A549 (cell line): ENCODE data around the gene ZC3H12C. TPM values are rescaled to one million over a fixed set of nuclear protein-coding genes. Genes with fewer than 3 reads are reported as not detected.

Experiments
- ATAC-seq, 2 experiments: fragments of 200-7000 bp in 1 of 2; fragments of >200 bp in 1 of 2; cut with Nextera tagmentation in 1 of 2; cut with Tn5 transposase in 1 of 2; 3 replicates each; pipeline versions ENCODE4 v1.8.0 to v1.9.1; 2018 to 2020; ENCODE audit warnings: mild to moderate bottlenecking in 1 of 2, moderate library complexity in 1 of 2
- CTCF ChIA-PET: fragments of 300-600 bp; sonication (Branson Sonifier 250); formaldehyde crosslinking; extraction: SDS; loops from one replicate; lab custom pipeline; 2021; ENCODE audit warnings: antibody characterized with exemption, inconsistent platforms; lab: Yijun Ruan, JAX
- POLR2A ChIA-PET: fragments of 350-600 bp; formaldehyde crosslinking; extraction: SDS; loops from one replicate; lab custom pipeline; 2021; ENCODE audit warnings: antibody characterized with exemption, inconsistent platforms; lab: Yijun Ruan, JAX
- DNase-seq, 2 experiments: peaks; one replicate each; pipeline versions ENCODE4 v3.0.0 to v3.0.0-alpha.2; 2011 to 2016; ENCODE audit warnings: low read depth in 1 of 2, low spot score in 1 of 2
- FAIRE-seq: peaks from 2 replicates; lab custom pipeline; 2011; peaks lifted over from hg19 to GRCh38; lab: Jason Lieb, UNC
- H3K27ac ChIP-seq, 2 experiments: fragments of >200 bp; sonication (Bioruptor Twin); formaldehyde crosslinking; 3 replicates each; pipeline ENCODE4 v1.5.1; 2016 to 2017
- H3K4me1 ChIP-seq: fragments of >200 bp; sonication (Bioruptor Twin); formaldehyde crosslinking; 3 replicates; pipeline ENCODE4 v1.6.1; 2016
- H3K4me2 ChIP-seq: fragments of >200 bp; sonication (Bioruptor Twin); formaldehyde crosslinking; 3 replicates; pipeline ENCODE4 v1.6.1; 2016
- H3K4me3 ChIP-seq: fragments of >200 bp; sonication (Bioruptor Twin); formaldehyde crosslinking; 3 replicates; pipeline ENCODE4 v1.5.1; 2016
- H3K9me3 ChIP-seq: fragments of >200 bp; sonication (Bioruptor Twin); formaldehyde crosslinking; 3 replicates; pipeline ENCODE4 v1.6.1; 2016
- CBX8 ChIP-seq: fragments of 200-600 bp; sonication (generic); IDR thresholded peaks from 2 replicates; pipeline ENCODE4 v1.6.1; 2016
- CHD4 ChIP-seq: fragments of 200-600 bp; sonication (generic); IDR thresholded peaks from 2 replicates; pipeline ENCODE4 v1.6.1; 2016; ENCODE audit warnings: antibody characterized with exemption, mild to moderate bottlenecking, borderline replicate concordance
- ELK1 ChIP-seq: fragments of 150-350 bp; IDR thresholded peaks from 2 replicates; pipeline ENCODE4 v1.6.1; 2014; ENCODE audit warnings: low read depth, mild to moderate bottlenecking, low read length
- FOXS1 ChIP-seq: fragments of 250-450 bp; sonication (Bioruptor Pico); IDR thresholded peaks from 2 replicates; pipeline ENCODE4 v1.5.0; 2020; ENCODE audit warnings: mild to moderate bottlenecking, moderate library complexity
- JUNB ChIP-seq: fragments of >200 bp; sonication (Bioruptor Twin); formaldehyde crosslinking; IDR thresholded peaks from 2 replicates; pipeline ENCODE4 v1.6.1; 2016
- NFE2L2 ChIP-seq: fragments of 150-350 bp; conservative IDR thresholded peaks from 2 replicates; pipeline ENCODE4 v1.6.1; 2014; ENCODE audit warnings: low read length
- NPAS2 ChIP-seq: fragments of 250-450 bp; sonication (Bioruptor Pico); IDR thresholded peaks from 2 replicates; pipeline ENCODE4 v1.8.0; 2022; ENCODE audit warnings: mild to moderate bottlenecking, moderate library complexity, borderline replicate concordance
- PHF8 ChIP-seq: fragments of 200-600 bp; sonication (generic); IDR thresholded peaks from 2 replicates; pipeline ENCODE4 v1.6.1; 2016; ENCODE audit warnings: low read depth, mild to moderate bottlenecking, antibody characterized with exemption, moderate library complexity, borderline replicate concordance
- RAD21 ChIP-seq, 2 experiments: fragments of >200 bp in 1 of 2; sonication (Bioruptor Twin) in 1 of 2; formaldehyde crosslinking in 1 of 2; IDR thresholded peaks in 1 of 2; conservative IDR thresholded peaks in 1 of 2; 2 replicates in 1 of 2; 3 replicates in 1 of 2; pipeline ENCODE4 v1.6.1; 2012 to 2018; ENCODE audit warnings: inconsistent platforms in 1 of 2
- RARB ChIP-seq: fragments of 250-450 bp; sonication (Bioruptor Pico); IDR thresholded peaks from 2 replicates; pipeline ENCODE4 v1.8.0; 2021; ENCODE audit warnings: mild to moderate bottlenecking, moderate library complexity
- RCOR1 ChIP-seq: fragments of 150-350 bp; IDR thresholded peaks from 2 replicates; pipeline ENCODE4 v1.6.1; 2014; ENCODE audit warnings: antibody characterized with exemption, low read length, low read depth
- SREBF2 ChIP-seq: fragments of 450-650 bp; IDR thresholded peaks from 2 replicates; pipeline ENCODE4 v1.6.1; 2014; ENCODE audit warnings: mild to moderate bottlenecking, moderate library complexity
- TFCP2L1 ChIP-seq: fragments of 250-450 bp; sonication (Bioruptor Pico); IDR thresholded peaks from 2 replicates; pipeline ENCODE4 v1.5.0; 2021; ENCODE audit warnings: mild to moderate bottlenecking
- WGBS: methylation state at CpG from one replicate; pipeline ENCODE4 v1.1.6; 2017; ENCODE audit errors: missing lambda C conversion rate; 5-methylcytosine and 5-hydroxymethylcytosine counted together
- polyA plus RNA-seq, 4 experiments: library from polyadenylated mRNA; depleted of rRNA in 3 of 4; stranded (reverse); fragments of >200 nt; fragmentation: RNase III in 1 of 4; extraction: RNeasy Plus Mini Kit Qiagen cat#74134 plus additional on column Dnase treatment in 1 of 4; gene quantifications; 2 replicates in 3 of 4; 3 replicates in 1 of 4; pipeline ENCODE4 v1.2.3, GENCODE V29; 2011 to 2017
- TF ChIP-seq, protein P1 (sequence below): fragments of >200 bp; sonication (Bioruptor Twin); formaldehyde crosslinking; IDR thresholded peaks from 2 replicates; pipeline ENCODE4 v1.6.1; 2016
- TF ChIP-seq, protein P2 (sequence below): fragments of 250-450 bp; sonication (Bioruptor Pico); IDR thresholded peaks from 2 replicates; pipeline ENCODE4 v1.5.0; 2021; ENCODE audit warnings: mild to moderate bottlenecking, moderate library complexity, borderline replicate concordance
- TF ChIP-seq, protein P3 (sequence below): IDR thresholded peaks from 2 replicates; pipeline ENCODE4 v1.6.1; 2012

ZC3H12C gene
- polyA plus RNA-seq, 2 of the 4 experiments (the other 2 are of a cell fraction) = 3.1 to 12.4 TPM

DNA sequence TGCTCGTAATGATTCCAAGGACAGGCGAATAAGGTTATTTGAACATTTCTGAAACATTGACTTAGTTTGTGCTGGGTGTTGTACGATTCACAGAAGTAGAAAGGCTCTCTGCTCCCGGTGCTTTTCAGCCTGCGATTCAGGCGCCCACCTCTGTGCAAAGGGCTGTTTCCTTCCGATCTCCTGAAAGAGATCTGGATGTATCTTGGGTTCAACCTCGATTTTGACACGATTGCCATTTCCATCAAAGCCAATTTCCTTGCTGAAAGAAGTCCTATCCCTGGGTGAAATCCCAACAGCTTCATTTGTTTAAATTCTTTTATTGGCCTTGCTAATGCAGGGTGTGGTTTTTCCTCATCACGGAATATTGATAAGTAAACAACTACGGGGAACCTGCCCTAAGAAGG, 1.1 kb upstream of the ZC3H12C start:
- WGBS = 20% methylated on average over 11 of the region's 11 CpGs
- DNase-seq (no peak), FAIRE-seq (no peak), ATAC-seq (peak in 1 of 2 experiments; percentile 15; a peak in 3 of 6 replicates)
- POLR2A ChIA-PET = interaction anchor here (0.6 to 1.9 kb wide), 13 partner anchors 13 to 1301 kb away, joined by 3 to 7 read pairs (median 4); no protein-coding TSS in a partner anchor
- CTCF ChIA-PET = interaction anchor here (0.9 to 3.1 kb wide), 8 partner anchors 15 to 341 kb away, joined by 3 to 12 read pairs (median 4); no protein-coding TSS in a partner anchor
- TF ChIP-seq FOXS1 (CRISPR knock-in tag) (no peak), CBX8 (no peak), ELK1 (no peak), JUNB (no peak), NFE2L2 (no peak), NPAS2 (CRISPR knock-in tag) (no peak), RAD21 (conservative IDR thresholded peaks at IDR 0.05 in 1 of 2, IDR thresholded peaks at IDR 0.05 in 1 of 2) (no peak), TFCP2L1 (CRISPR knock-in tag) (no peak), CHD4 (no peak), RCOR1 (no peak), RARB (CRISPR knock-in tag) (no peak), SREBF2 (no peak)
- TF ChIP-seq, protein P1, sequence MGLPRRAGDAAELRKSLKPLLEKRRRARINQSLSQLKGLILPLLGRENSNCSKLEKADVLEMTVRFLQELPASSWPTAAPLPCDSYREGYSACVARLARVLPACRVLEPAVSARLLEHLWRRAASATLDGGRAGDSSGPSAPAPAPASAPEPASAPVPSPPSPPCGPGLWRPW = no peak
- TF ChIP-seq, protein P2, sequence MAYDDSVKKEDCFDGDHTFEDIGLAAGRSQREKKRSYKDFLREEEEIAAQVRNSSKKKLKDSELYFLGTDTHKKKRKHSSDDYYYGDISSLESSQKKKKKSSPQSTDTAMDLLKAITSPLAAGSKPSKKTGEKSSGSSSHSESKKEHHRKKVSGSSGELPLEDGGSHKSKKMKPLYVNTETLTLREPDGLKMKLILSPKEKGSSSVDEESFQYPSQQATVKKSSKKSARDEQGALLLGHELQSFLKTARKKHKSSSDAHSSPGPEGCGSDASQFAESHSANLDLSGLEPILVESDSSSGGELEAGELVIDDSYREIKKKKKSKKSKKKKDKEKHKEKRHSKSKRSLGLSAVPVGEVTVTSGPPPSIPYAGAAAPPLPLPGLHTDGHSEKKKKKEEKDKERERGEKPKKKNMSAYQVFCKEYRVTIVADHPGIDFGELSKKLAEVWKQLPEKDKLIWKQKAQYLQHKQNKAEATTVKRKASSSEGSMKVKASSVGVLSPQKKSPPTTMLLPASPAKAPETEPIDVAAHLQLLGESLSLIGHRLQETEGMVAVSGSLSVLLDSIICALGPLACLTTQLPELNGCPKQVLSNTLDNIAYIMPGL (CRISPR knock-in tag) = no peak
- Histone ChIP-seq H3K27ac (peak overlapping the region; percentile 92 to 97), H3K4me3 (peak overlapping the region; percentile 60), H3K9me3 (no peaks in the 10 kb centered on the region), H3K4me1 (peaks cover 33% of the 10 kb centered on the region), H3K4me2 (peak overlapping the region; percentile 89)

GRCh38 chr11:110093407-110094297, 460 bp downstream of the ZC3H12C start:
- DNase-seq (peak in 1 of 2 experiments; percentile 59), FAIRE-seq (no peak), ATAC-seq (peak; percentile 59 to 64)
- Histone ChIP-seq H3K4me2 (peak overlapping the region; percentile 89), H3K4me3 (peak overlapping the region; percentile 60), H3K9me3 (no peaks in the 10 kb centered on the region), H3K4me1 (peaks cover 49% of the 10 kb centered on the region), H3K27ac (peak overlapping the region; percentile 92 to 97)
- TF ChIP-seq, protein P2 (CRISPR knock-in tag) = no peak
- TF ChIP-seq, protein P3, sequence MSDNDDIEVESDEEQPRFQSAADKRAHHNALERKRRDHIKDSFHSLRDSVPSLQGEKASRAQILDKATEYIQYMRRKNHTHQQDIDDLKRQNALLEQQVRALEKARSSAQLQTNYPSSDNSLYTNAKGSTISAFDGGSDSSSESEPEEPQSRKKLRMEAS = peak; percentile 38; the same call in 1 of the 2 replicates
- TF ChIP-seq PHF8 = peak; percentile 47; the same call in 1 of the 2 replicates
- WGBS = 1% methylated on average over 29 of the region's 80 CpGs
- CTCF ChIA-PET = interaction anchor here (1.0 to 3.1 kb wide), 9 partner anchors 11 to 153 kb away, joined by 3 to 12 read pairs (median 4); no protein-coding TSS in a partner anchor
- POLR2A ChIA-PET = interaction anchor here (1.3 to 1.9 kb wide), 3 partner anchors 94 to 154 kb away, joined by 3 to 7 read pairs (median 6); no protein-coding TSS in a partner anchor
